T-helper 2 cell treated with Interferon-gamma antibody and Interleukin-4, amounts not matched to agents 5 μg/mL and 100 μg/mL, for 36 hours (primary cell): ENCODE measurements around the gene PATL2.
"Not testable (repeated sequence)": the region's sequence is repeated elsewhere in the genome, so short reads cannot be mapped to it uniquely, and the experiment has no call there.

Experiments
- DNase-seq: peaks from one replicate; pipeline ENCODE4 v3.0.0; 2021; ENCODE audit warnings: low spot score
- H3K27ac Mint-ChIP-seq: one replicate; pipeline ENCODE4 v1.8.0; 2021; ENCODE audit warnings: mild to moderate bottlenecking, mixed read lengths
- H3K27me3 Mint-ChIP-seq: one replicate; pipeline ENCODE4 v1.8.0; 2021; ENCODE audit warnings: low read depth, mixed read lengths
- H3K36me3 Mint-ChIP-seq: one replicate; pipeline ENCODE4 v1.8.0; 2021; ENCODE audit warnings: low read depth, mixed read lengths
- H3K4me1 Mint-ChIP-seq: one replicate; pipeline ENCODE4 v1.8.0; 2021; ENCODE audit warnings: low read depth, mixed read lengths
- H3K4me3 Mint-ChIP-seq: one replicate; pipeline ENCODE4 v1.8.0; 2022; ENCODE audit warnings: mild to moderate bottlenecking, moderate library complexity, mixed read lengths
- H3K9me3 Mint-ChIP-seq: one replicate; pipeline ENCODE4 v1.8.0; 2021; ENCODE audit warnings: mixed read lengths

PATL2 gene

GRCh38 chr15:44662478-44663409, 48.4 kb downstream of the PATL2 start:
- DNase-seq = peak; percentile 79
- Mint-ChIP-seq H3K9me3 (no peaks in the 10 kb centered on the region), H3K4me3 (peak overlapping the region; percentile 84), H3K27me3 (no peaks in the 10 kb centered on the region), H3K4me1 (peaks cover 48% of the 10 kb centered on the region), H3K36me3 (peaks cover 15% of the 10 kb centered on the region), H3K27ac (peak overlapping the region; percentile 94)

- peak overlapping the region; percentile 84 for H3K4me3 Mint-ChIP-seq
- H3K36me3 Mint-ChIP-seq = peaks cover 17% of the 10 kb centered on the region
- H3K27me3 Mint-ChIP-seq = no peaks in the 10 kb centered on the region
- DNase-seq = no peak
- peaks cover 37% of the 10 kb centered on the region for H3K4me1 Mint-ChIP-seq
- no peak overlapping the region for H3K27ac Mint-ChIP-seq
- no peaks in the 10 kb centered on the region for H3K9me3 Mint-ChIP-seq
Measured at GRCh38 chr15:44661576-44661975, 49.5 kb downstream of the PATL2 start.

DNA sequence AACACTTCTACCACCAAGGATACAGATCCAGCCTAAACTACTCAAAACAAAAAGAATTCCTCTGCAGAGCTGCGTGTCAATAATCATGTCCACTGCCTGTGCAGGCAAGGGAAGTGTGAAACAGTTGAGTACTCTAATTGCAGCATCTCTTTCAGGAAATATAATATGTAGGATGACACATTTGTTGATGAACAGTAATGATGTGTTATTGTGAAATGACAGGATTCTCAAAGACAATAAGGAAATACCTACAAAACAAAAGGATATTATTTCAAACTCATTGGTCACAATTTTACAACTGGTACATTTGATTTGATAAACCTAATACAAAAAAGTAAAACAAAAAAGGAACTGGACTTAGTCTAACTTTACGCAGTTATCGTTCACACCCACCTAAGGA, 52.1 kb downstream of the PATL2 start:
- H3K36me3 Mint-ChIP-seq = peaks cover 29% of the 10 kb centered on the region
- DNase-seq = no peak
- H3K9me3 Mint-ChIP-seq = no peaks in the 10 kb centered on the region
- H3K4me1 Mint-ChIP-seq = peaks cover 24% of the 10 kb centered on the region
- H3K27ac Mint-ChIP-seq = no peak overlapping the region
- H3K27me3 Mint-ChIP-seq = no peaks in the 10 kb centered on the region
- H3K4me3 Mint-ChIP-seq = no peak overlapping the region

DNA sequence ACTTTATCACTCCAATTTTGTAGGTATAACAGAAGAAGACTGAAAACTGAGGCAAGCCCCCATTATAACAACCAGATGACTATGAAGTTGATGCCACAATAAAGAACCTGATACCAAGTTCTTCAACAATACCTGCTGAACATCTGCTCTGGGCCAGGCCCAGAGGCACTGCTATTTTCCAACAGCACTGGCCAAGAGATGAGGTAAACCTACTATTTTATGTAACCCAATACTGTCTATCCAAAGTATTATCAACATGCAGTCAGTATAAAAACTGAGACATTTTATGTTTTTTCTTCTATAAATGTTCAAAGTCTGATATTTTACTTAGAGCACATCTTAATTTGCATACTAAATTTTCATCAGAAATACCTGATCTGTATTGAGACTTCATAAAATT, 53.7 kb downstream of the PATL2 start:
- DNase-seq = no peak
- Mint-ChIP-seq H3K4me1 (peaks cover 26% of the 10 kb centered on the region), H3K4me3 (no peak overlapping the region), H3K27ac (no peak overlapping the region), H3K36me3 (peaks cover 36% of the 10 kb centered on the region), H3K27me3 (no peaks in the 10 kb centered on the region), H3K9me3 (no peaks in the 10 kb centered on the region)

DNA sequence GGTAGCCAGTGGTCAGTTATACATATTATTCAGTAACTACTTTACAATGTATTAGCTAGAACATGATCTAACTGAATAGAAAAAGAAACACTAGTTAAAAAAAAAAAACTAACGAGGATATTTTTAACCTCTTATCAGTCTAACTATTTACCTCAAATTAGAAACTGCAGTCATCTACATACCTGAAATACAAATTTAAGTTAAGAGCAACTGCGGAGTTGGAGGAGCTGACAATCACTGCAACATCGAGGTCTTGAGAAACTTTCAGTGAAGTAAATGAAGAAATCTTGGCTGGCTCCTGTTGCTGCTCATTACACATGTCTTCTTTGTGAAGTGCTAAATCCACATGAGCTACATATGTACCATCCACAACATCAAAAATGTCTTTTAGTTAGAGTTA, 54.2 kb downstream of the PATL2 start:
- Mint-ChIP-seq H3K27me3 (no peaks in the 10 kb centered on the region), H3K9me3 (no peaks in the 10 kb centered on the region), H3K4me1 (peaks cover 26% of the 10 kb centered on the region), H3K27ac (no peak overlapping the region), H3K4me3 (no peak overlapping the region), H3K36me3 (peaks cover 39% of the 10 kb centered on the region)
- no peak for DNase-seq

GRCh38 chr15:44656298-44656697, 54.8 kb downstream of the PATL2 start:
- Mint-ChIP-seq H3K4me3 (no peak overlapping the region), H3K36me3 (peaks cover 45% of the 10 kb centered on the region), H3K27ac (peak overlapping the region; percentile 0), H3K27me3 (no peaks in the 10 kb centered on the region), H3K9me3 (no peaks in the 10 kb centered on the region), H3K4me1 (peaks cover 21% of the 10 kb centered on the region)
- no peak for DNase-seq

GRCh38 chr15:44654858-44655257, 56.3 kb downstream of the PATL2 start:
- no peaks in the 10 kb centered on the region for H3K27me3 Mint-ChIP-seq
- no peak for DNase-seq
- H3K4me3 Mint-ChIP-seq = no peak overlapping the region
- H3K27ac Mint-ChIP-seq = no peak overlapping the region
- no peaks in the 10 kb centered on the region for H3K9me3 Mint-ChIP-seq
- H3K4me1 Mint-ChIP-seq = peaks cover 13% of the 10 kb centered on the region
- H3K36me3 Mint-ChIP-seq = peaks cover 48% of the 10 kb centered on the region

- H3K27ac Mint-ChIP-seq = no peak overlapping the region
- no peak overlapping the region for H3K4me3 Mint-ChIP-seq
- peaks cover 22% of the 10 kb centered on the region for H3K9me3 Mint-ChIP-seq
- peaks cover 67% of the 10 kb centered on the region for H3K36me3 Mint-ChIP-seq
- H3K27me3 Mint-ChIP-seq = no peaks in the 10 kb centered on the region
- H3K4me1 Mint-ChIP-seq = peaks cover 34% of the 10 kb centered on the region
- no peak for DNase-seq
Measured at GRCh38 chr15:44647637-44648036, 63.5 kb downstream of the PATL2 start.

DNA sequence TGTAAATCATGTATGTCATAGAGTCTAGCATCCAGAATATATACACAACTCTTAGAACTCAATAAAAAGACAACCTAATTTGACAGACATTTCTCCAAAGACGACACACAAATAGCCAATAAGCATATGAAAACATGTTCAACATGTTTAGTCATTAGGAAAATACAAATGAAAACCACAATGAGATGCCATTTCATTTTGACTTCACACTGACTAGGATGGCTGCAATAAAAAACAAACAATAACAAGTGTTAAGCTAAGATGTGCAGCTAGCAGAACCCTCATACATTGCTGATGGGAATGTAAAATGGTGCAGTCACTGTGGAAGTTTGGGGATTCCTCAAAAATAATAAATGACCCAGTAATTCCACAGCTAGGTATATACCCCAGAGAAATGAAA, 64.1 kb downstream of the PATL2 start:
- H3K27me3 Mint-ChIP-seq = no peaks in the 10 kb centered on the region
- peaks cover 66% of the 10 kb centered on the region for H3K36me3 Mint-ChIP-seq
- no peak for DNase-seq
- H3K4me3 Mint-ChIP-seq = no peak overlapping the region
- peaks cover 34% of the 10 kb centered on the region for H3K4me1 Mint-ChIP-seq
- H3K9me3 Mint-ChIP-seq = peaks cover 22% of the 10 kb centered on the region
- H3K27ac Mint-ChIP-seq = no peak overlapping the region

DNA sequence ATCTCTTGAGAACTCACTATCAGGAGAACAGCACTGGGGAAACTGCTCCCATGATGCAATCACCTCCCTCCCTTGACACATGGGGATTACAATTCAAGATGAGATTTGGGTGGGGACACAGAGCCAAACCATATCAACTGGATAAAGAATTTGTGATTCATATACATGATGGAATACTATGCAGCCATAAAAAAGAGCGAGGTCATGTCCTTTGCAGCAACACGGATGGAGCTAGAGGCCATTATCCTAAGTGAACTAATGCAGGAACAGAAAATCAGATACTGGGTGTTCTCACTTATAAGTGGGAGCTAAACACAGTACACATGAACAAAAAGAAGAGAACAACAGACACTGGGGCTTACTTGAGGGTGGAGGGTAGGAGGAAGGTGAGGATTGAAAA, 64.7 kb downstream of the PATL2 start:
- Mint-ChIP-seq H3K36me3 (peaks cover 64% of the 10 kb centered on the region), H3K4me1 (peaks cover 34% of the 10 kb centered on the region), H3K27ac (no peak overlapping the region), H3K4me3 (no peak overlapping the region), H3K27me3 (no peaks in the 10 kb centered on the region), H3K9me3 (peaks cover 22% of the 10 kb centered on the region)
- no peak for DNase-seq

GRCh38 chr15:44641651-44642050, 69.5 kb downstream of the PATL2 start:
- Mint-ChIP-seq H3K27me3 (no peaks in the 10 kb centered on the region), H3K36me3 (peaks cover 61% of the 10 kb centered on the region), H3K4me1 (peaks cover 26% of the 10 kb centered on the region), H3K4me3 (no peak overlapping the region), H3K9me3 (peaks cover 17% of the 10 kb centered on the region), H3K27ac (no peak overlapping the region)
- no peak for DNase-seq

DNA sequence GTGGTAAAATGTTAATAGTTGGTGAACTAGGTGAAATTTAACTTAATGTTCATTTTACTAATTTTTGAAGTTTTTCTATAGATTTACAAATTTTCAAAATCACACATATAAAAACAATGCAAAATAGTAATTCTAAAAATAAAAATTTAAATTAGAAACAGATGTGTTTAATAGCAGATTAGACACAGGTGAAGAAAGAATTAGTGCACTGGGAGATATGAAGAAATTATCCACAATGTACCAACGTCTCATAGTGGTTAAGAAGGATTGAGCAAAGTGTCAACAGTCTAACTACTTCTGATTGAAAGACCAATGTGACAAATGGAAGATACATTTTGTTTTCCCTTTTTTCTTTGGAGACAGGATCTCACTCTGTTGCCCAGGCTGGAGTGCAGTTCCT, 74.1 kb downstream of the PATL2 start:
- no peak overlapping the region for H3K27ac Mint-ChIP-seq
- peaks cover 3% of the 10 kb centered on the region for H3K9me3 Mint-ChIP-seq
- H3K27me3 Mint-ChIP-seq = no peaks in the 10 kb centered on the region
- peaks cover 6% of the 10 kb centered on the region for H3K4me1 Mint-ChIP-seq
- H3K4me3 Mint-ChIP-seq = no peak overlapping the region
- H3K36me3 Mint-ChIP-seq = peaks cover 58% of the 10 kb centered on the region
- no peak for DNase-seq

DNA sequence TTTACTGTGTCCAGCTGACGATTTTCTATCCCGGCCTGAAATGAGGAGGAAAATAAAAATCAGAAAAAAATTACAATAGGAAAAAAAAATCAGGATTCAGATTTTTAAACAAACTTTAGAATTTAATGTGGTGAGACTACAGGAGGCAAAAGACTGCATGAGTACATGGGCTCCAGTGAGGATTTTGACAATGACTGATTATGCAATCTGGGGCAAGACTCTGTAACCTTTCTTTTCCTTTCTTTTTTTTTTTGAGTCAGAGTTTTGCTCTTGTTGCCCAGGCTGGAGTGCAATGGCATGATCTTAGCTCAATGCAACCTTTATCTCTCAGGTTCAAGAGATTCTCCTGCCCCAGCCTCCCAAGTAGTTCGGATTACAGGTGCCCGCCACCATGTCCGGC, 77.5 kb downstream of the PATL2 start:
- Mint-ChIP-seq H3K36me3 (peaks cover 64% of the 10 kb centered on the region), H3K4me3 (no peak overlapping the region), H3K4me1 (peaks cover 8% of the 10 kb centered on the region), H3K9me3 (peaks cover 3% of the 10 kb centered on the region), H3K27me3 (no peaks in the 10 kb centered on the region), H3K27ac (peak overlapping the region; percentile 67)
- DNase-seq = peak; percentile 7

- not testable (repeated sequence) for DNase-seq, H3K27me3 Mint-ChIP-seq, H3K9me3 Mint-ChIP-seq, H3K4me3 Mint-ChIP-seq, H3K27ac Mint-ChIP-seq, H3K4me1 Mint-ChIP-seq
- peaks cover 64% of the 10 kb centered on the region for H3K36me3 Mint-ChIP-seq
Measured at GRCh38 chr15:44625286-44625685, 85.8 kb downstream of the PATL2 start.

DNA sequence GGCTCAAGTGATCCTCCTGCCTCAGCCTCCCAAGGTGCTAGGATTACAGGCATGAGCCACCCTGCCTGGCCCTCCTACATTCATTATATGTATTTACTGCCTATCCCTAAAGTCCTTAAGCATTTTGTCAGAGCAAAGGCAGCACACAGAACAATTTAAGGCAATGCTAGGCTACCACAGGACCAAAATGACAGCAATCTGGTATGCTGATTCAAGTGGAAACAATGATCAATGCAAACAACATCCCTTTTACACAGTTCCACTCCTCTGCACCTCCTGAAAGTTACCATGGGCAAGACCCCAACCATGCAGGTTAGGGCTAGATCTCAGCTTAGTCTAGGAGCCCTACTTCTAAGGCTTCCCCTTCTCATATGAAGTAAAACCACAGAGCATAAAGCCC, 87.9 kb downstream of the PATL2 start:
- Mint-ChIP-seq H3K4me3 (no peak overlapping the region), H3K27ac (no peak overlapping the region), H3K4me1 (no peaks in the 10 kb centered on the region), H3K9me3 (no peaks in the 10 kb centered on the region), H3K27me3 (no peaks in the 10 kb centered on the region), H3K36me3 (peaks cover 57% of the 10 kb centered on the region)
- no peak for DNase-seq
